DMS114 treated with DMSO at 0.1 percent for 48 hours (cell line): ENCODE results near the gene ZNRF4.

Experiments used
- DNase-seq: peaks from one replicate; lab custom pipeline; 2025; ENCODE audit not compliant: unreplicated experiment; lab: John Stamatoyannopoulos, UW

Gene ZNRF4

DNA sequence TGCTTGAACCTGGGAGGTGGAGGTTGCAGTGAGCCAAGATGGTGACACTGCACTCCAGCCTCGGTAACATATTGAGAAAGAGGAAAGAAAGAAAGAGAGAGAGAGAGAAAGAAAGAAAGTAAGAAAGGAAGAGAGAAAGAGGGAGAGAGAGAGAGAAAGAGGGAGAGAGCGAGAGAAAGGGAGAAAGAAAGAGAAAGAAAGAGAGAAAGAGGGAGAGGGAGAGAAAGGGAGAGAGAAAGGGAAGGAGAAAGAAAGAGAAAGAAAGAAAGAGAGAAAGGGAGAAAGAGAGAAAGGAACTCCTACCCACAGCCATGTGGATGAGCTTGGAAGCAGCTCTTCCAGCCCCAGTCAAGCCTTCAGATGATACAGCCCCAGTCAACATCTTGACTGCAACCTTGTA is 46.7 kb downstream of the ZNRF4 start:
- DNase-seq: no peak

DNA sequence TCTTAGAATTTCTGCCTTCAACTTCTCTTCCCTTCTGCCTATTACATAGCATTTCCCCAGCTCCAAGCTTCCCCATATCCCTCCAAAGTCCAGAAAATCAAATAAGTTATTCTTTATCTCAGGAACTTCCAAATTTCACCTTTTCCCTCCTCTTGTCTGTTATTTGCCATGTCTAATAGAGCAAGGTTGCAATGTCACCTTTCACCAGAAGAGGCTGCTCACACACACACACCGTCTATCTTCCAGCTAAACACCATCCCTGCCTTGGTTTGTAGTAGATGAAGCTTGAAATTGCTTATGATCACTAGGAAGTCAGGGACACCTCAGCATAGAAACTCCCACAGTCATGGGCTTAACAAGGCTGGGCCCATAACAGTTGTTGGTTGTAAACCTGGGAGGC is 48.4 kb downstream of the ZNRF4 start:
- DNase-seq: no peak

DNA sequence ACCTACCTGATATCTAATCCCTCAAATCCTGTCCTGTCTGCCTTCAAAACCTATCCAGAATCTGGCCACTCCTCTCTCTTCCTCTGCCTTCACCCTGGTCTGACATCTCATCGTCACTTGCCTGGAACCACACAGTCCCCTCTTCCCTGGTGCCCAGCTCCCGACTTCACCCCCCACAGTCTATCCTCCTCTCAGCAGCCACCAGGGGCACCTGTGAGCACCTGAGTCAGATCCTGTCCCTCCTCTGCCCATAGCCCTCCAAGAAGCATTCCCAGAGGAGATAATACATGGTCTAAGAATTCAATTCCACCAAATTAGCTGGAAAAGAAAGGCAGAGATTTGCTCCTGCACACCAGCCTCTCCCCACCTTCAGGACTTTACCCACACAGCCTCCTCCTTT is 48.9 kb downstream of the ZNRF4 start:
- no peak for DNase-seq
